ENCODE data around the gene SEBOX. TPM values are rescaled to one million over a fixed set of nuclear protein-coding genes. Genes with fewer than 3 reads are reported as not detected.

The SEBOX gene
- total RNA-seq, 2 experiments from 2014 or later = not detected

DNA sequence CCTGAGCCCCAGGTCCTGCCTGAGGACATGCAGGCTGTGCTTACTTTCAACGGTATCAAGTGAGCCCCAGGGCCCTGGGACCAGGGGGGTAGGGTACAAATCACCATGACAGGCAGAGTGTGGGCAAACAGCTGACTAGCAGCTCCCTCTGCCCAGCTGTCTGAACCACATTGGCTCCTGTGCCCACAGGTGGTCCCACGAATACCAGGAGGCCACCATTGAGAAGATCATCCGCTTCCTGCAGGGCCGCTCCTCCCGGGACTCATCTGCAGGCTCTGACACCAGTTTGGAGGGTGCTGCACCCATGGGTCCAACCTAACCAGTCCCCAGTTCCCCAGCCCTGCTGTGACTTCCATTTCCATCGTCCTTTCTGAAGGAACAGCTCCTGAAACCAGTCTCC is 31.0 kb upstream of the SEBOX start:
- CTCF ChIA-PET = no interaction called here
- POLR2A ChIA-PET = no interaction called here

DNA sequence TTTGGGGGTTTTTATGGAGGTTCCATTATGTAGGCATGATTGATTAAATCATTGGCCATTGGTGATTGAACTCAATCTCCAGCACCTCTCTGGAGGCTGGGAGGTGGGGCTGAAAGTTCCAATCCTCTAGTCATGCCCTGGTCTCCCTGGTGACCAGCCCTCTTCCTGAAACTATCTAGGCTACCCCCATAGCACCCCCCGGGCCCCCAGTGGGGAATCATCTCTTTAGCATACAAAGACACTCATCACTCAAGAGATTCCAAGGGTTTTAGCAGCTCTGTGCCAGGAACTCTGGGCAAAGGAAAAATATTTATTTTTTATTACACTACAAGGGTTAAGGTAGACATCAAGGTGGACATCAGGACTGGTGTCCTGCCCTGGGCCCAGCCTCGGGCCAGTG is 30.4 kb upstream of the SEBOX start:
- ChIA-PET CTCF (no interaction called here), POLR2A (interaction anchor here (0.7 kb wide), 1 partner anchor 9 kb away, joined by 3 read pairs; no protein-coding TSS in a partner anchor)

DNA sequence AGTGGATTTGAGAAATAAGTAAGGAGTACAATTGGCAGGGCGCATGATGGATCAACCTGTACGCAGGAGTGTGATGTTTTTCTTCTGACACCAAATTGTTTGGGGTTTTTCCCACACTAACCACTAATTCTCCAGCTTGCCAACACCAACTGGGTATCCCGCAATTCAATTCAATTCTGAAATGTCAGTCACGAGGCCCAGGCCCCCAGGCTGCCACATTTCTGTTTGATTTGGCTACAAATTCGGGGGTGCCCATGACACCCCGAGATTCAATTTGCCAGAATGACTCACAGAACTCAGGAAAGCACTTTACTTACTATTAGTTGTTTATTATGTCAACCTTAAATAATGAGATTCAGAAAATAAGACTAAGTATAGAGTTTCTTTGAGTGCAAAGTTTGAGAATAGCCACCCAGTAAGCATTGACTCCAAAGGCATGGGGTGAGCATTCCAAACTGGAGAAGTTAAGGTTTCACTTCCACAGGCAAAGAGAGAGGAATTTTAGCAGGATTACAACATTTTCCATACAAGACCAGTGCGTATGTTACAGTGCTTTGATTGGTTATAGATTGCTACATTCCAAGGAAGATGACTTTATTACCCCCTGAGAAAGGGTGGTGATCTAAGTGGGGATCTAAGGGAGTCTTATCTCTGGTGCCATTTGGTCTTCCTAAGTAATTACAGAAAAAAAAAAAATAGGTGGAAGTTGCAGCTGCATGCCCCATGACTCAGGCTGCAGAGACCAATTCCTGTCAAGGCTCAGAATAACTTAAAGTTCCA is 29.5 kb upstream of the SEBOX start:
- ChIA-PET CTCF (no interaction called here), POLR2A (interaction anchor here (0.6 to 0.7 kb wide), 2 partner anchors 8 to 77 kb away, joined by 3 to 6 read pairs; no protein-coding TSS in a partner anchor)

DNA sequence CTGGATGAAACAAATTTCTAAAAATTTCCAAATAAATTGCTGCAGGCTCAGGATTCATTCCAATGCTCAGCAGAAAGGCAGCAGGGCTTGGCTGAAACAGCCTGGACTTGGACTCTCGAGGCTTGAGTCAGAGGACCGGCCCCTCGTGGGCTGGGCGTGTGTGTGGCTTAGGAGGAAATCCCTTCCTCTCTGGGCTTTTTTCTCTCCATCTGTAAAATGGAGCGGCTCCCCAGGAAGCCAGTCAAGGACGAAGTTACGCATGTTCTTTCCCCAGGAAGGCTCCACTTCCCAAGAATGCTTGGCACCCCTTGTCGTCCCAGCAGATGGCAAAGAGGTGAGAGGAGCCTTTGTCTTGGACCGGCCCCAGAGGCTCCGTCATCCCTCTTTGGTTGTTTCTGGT is 27.5 kb upstream of the SEBOX start:
- CTCF ChIA-PET = no interaction called here
- POLR2A ChIA-PET = interaction anchor here (0.7 kb wide), 1 partner anchor 57 kb away, joined by 8 read pairs; no protein-coding TSS in a partner anchor

DNA sequence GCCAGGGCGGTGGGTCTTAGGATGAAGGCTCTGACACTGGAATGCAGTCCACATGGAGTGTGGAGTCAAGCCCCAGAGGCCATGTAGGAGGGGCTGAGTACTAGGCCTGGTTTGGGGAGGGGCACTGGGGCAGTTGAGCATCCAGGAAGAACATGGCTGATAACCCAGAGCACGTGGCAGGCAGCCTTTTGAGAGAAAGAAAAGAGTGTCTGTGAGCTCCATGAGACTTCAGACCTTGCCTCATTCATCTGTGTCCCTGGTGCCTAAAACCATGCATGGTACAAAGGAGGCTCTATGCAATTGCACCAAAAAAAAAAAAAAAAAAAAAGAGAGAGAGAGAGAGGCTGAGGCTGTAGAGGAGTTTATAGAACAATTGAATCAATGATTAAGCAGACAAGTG is 26.4 kb upstream of the SEBOX start:
- ChIA-PET POLR2A (interaction anchor here (0.6 kb wide), 1 partner anchor 8 kb away, joined by 3 read pairs; no protein-coding TSS in a partner anchor), CTCF (no interaction called here)

DNA sequence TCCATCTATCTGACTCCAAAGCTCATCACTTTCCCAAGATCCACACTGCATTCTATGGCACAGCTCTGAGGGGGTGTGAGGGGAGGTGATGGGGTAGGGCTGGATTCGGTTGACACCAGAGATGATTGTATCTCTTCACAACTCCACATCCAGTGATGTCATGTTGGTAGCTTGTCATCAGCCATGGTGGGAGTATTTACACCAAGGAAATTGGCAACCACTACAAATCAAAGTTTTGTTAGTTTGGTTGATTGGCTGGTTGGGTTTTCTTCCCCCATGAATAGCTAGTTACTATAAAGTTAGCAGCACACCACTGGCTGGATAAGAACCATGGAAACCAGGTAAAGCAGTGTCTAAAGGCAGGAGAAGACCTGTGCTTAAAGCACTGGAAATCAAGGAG is 26.0 kb upstream of the SEBOX start:
- ChIA-PET CTCF (no interaction called here), POLR2A (interaction anchor here (0.6 kb wide), 1 partner anchor 9 kb away, joined by 3 read pairs; no protein-coding TSS in a partner anchor)

DNA sequence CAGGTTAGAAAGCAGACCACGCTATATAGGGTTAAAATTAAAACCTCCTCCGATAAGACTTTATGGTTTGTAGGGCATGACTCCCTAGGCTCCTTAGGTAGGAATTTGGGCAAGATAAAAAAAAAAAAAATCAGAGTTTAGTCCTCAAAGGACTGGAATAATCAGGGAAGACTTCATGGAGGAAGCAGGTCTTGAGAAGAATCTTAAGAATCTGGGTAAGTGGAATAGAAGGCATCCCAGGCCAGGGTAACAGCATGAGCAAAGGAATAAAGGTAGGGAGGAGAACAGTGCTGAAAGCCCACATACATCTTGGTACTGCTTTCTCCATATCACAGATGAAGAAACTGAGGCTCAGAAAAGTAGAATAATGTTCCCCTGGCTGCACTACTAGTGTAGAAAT is 25.6 kb upstream of the SEBOX start:
- POLR2A ChIA-PET = no interaction called here

DNA sequence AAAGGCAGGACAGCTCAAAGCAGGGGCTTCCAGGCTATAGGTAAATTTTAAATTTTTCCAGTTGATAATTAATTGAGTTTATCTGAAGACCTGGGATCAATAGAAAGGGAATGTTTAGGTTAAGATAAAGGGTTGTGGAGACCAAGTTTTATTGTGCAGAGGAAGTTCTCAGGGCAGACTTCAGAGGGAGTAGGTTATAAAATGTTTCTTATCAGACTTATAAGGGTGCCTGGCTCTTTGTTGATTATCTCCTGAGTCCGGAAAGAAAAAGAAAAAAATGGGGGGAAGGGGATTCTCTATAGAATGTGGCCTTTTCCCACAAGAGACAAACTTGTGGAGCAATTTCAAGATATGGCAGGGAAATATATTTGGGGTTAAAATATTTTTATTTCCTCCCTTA is 25.1 kb upstream of the SEBOX start:
- POLR2A ChIA-PET = no interaction called here
- CTCF ChIA-PET = interaction anchor here (0.7 kb wide), 1 partner anchor 15 kb away, joined by 3 read pairs; no protein-coding TSS in a partner anchor

More for the DNA sequence above, 25.6 kb upstream of the SEBOX start:
- CTCF ChIA-PET = no interaction called here

DNA sequence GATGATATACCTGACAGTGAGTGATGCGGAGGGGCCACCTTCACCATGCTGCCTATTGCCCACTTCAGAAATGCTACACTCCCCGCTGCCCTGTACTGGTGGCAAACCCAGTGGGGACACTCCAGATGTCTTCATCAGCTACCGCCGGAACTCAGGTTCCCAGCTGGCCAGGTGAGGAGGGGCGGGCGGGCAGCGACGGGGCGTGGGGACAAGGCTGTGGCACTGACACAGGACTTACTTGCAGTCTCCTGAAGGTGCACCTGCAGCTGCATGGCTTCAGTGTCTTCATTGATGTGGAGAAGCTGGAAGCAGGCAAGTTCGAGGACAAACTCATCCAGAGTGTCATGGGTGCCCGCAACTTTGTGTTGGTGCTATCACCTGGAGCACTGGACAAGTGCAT is 23.1 kb upstream of the SEBOX start:
- CTCF ChIA-PET = interaction anchor here (0.9 kb wide), 1 partner anchor 59 kb away, joined by 3 read pairs; no protein-coding TSS in a partner anchor

DNA sequence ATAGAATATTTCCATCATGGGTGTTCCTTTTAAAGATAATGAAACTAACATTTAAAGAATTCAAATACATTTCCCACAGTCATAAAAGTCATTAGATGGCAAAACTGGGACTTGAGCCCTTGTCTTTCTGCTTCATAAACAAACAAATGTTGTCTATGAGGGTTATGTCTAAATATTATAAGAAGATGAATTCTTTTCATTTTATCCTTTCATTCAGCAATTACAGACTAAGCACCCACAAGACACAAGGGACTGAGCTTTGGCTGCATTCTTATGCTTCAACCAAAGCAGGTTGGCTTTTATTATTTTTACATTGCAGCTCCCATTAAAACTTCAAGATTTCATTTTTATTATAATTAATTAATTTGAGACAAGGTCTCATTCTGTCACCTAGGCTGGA is 21.4 kb upstream of the SEBOX start:
- POLR2A ChIA-PET = interaction anchor here (0.5 to 0.8 kb wide), 2 partner anchors 9 to 29 kb away, joined by 3 read pairs; partner anchors contain the start of gene POLDIP2
- CTCF ChIA-PET = no interaction called here

More for the DNA sequence above, 23.1 kb upstream of the SEBOX start:
- POLR2A ChIA-PET = interaction anchor here (0.6 kb wide), 1 partner anchor 13 kb away, joined by 3 read pairs; no protein-coding TSS in a partner anchor

DNA sequence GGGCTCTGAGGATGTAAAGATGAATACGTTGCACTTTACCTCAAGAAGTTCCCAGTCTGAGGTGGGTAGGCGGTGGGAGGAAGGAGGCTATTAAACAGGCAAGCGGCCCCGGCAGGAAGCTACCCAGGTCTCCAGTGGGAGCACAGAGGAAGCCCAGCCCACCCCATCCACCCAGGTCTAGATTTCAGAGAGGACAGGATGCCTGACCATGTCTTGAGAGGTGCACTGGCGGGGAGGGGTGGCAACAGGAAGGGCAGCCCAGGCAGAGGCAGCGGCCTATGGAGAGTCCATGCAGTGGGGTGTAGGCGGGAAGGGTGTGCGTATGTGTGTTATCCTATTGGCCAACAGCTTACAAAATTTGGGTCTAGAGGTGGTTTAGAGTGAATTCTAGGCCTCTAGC is 20.4 kb upstream of the SEBOX start:
- ChIA-PET POLR2A (interaction anchor here (1.5 to 1.9 kb wide), 4 partner anchors 28 to 190 kb away, joined by 3 to 11 read pairs (median 4); partner anchors contain the start of genes IFT20, POLDIP2 and TNFAIP1), CTCF (interaction anchor here (0.9 to 1.2 kb wide), 2 partner anchors 50 to 110 kb away, joined by 3 read pairs; partner anchors contain the start of gene TNFAIP1)

DNA sequence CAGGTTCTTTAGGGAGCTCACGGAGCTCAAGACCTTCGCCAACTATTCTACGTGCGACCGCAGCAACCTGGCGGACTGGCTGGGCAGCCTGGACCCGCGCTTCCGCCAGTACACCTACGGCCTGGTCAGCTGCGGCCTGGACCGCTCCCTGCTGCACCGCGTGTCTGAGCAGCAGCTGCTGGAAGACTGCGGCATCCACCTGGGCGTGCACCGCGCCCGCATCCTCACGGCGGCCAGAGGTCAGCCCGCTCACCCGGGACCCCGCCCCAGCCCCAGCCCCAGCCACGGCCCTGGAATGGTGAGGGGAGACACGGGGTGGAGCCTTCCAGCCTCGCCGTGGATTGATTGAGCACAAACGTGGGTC is 20.0 kb upstream of the SEBOX start:
- POLR2A ChIA-PET = interaction anchor here (0.5 to 1.9 kb wide), 7 partner anchors 9 to 190 kb away, joined by 3 to 15 read pairs (median 5); partner anchors contain the start of genes IFT20, POLDIP2, SARM1 and TNFAIP1
- CTCF ChIA-PET = interaction anchor here (0.9 to 1.2 kb wide), 2 partner anchors 49 to 110 kb away, joined by 3 read pairs; partner anchors contain the start of gene TNFAIP1

DNA sequence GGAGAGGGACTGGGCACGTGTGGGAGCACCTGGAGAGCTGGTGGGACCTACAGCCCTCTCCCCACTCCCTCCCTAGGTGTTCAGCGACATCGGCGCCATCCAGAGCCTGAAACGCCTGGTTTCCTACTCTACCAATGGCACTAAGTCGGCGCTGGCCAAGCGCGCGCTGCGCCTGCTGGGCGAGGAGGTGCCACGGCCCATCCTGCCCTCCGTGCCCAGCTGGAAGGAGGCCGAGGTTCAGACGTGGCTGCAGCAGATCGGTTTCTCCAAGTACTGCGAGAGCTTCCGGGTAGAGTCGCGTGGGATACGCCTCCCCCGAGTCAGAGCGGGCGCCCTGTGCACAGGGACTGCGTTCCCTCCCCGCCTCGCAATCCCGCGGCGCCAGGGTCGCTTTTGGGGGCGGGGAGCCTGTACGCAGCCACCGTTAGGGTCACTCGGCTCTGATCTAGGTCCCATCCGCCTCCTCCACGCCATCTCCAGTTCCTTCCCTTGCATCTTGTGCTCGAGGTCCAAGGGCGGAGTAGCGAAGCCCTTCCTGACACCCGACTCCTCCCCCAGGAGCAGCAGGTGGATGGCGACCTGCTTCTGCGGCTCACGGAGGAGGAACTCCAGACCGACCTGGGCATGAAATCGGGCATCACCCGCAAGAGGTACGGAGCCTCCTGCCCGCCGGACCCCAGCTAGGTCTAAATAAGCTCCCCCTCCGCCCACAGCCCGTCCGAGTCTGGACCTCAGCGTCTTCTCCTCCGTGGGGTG is 19.5 kb upstream of the SEBOX start:
- POLR2A ChIA-PET = interaction anchor here (0.5 to 1.9 kb wide), 8 partner anchors 8 to 191 kb away, joined by 3 to 15 read pairs (median 4); partner anchors contain the start of genes IFT20, POLDIP2, SARM1 and TNFAIP1
- CTCF ChIA-PET = interaction anchor here (0.9 to 1.2 kb wide), 5 partner anchors 21 to 111 kb away, joined by 3 to 4 read pairs (median 3); partner anchors contain the start of gene TNFAIP1

DNA sequence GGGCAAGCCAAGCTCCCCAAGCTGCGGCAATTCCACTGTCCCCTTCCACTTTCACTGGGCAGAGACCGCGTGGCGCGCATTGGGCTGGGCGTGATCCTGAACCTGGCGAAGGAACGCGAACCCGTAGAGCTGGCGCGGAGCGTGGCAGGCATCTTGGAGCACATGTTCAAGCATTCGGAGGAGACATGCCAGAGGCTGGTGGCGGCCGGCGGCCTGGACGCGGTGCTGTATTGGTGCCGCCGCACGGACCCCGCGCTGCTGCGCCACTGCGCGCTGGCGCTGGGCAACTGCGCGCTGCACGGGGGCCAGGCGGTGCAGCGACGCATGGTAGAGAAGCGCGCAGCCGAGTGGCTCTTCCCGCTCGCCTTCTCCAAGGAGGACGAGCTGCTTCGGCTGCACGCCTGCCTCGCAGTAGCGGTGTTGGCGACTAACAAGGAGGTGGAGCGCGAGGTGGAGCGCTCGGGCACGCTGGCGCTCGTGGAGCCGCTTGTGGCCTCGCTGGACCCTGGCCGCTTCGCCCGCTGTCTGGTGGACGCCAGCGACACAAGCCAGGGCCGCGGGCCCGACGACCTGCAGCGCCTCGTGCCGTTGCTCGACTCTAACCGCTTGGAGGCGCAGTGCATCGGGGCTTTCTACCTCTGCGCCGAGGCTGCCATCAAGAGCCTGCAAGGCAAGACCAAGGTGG is 16.3 kb upstream of the SEBOX start:
- ChIA-PET CTCF (interaction anchor here (1.6 kb wide), 1 partner anchor 29 kb away, joined by 3 read pairs; no protein-coding TSS in a partner anchor), POLR2A (no interaction called here)

DNA sequence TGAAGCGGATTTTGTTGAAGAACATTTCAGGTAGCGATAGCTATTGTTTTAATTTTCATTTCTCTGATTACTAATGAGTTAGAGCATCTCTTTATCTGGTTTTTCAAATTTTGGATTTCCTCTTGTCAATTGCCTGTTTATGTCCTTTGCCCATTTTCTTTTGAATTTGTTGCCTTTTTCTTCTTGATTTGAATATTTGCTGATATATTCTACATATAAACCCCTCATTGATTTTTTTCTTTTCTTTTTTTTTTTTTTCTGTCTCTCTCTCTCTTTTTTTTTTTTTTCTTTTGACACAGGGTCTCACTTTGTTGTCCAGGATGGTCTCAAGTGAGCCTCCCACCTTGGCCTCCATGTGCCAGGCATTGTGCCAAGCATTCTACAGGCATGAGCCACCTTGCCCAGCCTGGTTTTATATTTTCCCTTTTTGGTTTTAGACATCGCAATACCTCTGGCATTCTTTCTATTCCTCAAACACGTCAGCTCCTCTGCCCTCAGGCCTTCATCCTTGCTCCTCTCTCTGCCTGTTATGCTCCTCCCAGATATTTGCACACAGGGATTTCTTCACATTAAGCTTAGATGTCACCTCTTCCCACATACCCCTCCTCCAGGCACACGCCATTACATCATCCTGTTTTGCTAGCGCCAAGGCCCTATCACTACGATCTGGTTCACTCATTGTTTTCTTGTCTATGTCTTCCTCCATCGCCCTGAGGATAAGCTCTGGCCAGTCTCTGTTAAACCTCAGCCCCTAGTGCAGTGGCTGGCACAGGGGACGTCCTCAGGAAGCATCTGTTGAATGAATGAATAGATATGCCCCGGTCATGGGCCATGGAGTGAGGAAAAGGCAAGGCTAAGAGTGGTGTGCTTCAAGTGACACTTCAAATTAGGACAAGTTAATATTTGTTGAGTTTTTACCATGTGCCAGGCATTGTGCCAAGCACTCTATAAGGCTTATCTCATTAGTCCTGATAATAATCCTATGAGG is 15.1 kb upstream of the SEBOX start:
- POLR2A ChIA-PET = no interaction called here

DNA sequence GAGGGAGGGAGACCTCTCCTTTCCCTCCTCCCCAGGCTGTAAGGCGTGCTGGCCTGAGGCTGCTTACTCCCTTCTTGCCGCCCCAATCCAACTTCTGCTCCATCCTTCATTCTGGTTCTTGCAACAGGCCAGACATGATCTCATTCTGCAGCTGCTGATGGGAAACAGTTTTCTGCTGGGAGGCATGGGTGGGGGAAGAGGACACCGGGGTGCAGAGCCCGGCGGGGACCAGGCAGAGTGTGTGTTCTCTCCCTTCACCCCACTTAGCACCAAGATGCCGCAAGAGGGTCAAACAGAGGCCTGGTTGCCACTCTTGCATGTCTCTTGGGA is 7.9 kb upstream of the SEBOX start:
- POLR2A ChIA-PET = no interaction called here

More for the DNA sequence above, 15.1 kb upstream of the SEBOX start:
- CTCF ChIA-PET = interaction anchor here (0.7 to 1.0 kb wide), 3 partner anchors 11 to 191 kb away, joined by 3 to 5 read pairs (median 5); no protein-coding TSS in a partner anchor

DNA sequence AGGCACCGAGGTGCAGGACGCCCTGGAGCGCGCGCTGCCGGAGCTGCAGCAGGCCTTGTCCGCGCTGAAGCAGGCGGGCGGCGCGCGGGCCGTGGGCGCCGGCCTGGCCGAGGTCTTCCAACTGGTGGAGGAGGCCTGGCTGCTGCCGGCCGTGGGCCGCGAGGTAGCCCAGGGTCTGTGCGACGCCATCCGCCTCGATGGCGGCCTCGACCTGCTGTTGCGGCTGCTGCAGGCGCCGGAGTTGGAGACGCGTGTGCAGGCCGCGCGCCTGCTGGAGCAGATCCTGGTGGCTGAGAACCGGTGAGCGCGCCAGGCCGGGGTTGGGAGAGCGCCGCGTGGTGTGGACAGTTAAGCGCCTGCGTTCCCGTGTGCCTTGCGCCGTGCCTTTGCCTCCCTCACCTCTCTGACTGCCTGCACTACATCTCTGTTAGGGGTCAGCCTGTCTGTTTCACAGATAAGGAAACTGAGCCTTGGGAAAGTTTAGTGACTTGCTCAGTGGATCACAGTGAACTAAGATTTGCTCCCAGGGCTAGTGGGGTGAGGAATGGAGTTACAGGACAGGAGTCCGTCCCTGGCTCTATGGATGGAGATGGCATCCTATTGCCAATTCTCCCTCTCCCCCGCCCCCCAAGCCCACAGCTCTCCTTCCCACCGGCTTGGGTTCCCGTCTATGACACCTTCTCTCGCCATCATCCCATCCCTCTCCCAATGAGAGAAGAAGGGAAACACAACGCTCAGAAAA is 7.4 kb upstream of the SEBOX start:
- ChIA-PET CTCF (interaction anchor here (1.0 kb wide), 1 partner anchor 34 kb away, joined by 3 read pairs; no protein-coding TSS in a partner anchor), POLR2A (interaction anchor here (1.1 to 1.7 kb wide), 2 partner anchors 12 to 15 kb away, joined by 3 to 15 read pairs; partner anchors contain the start of gene POLDIP2)

More for the DNA sequence above, 7.9 kb upstream of the SEBOX start:
- CTCF ChIA-PET = interaction anchor here (1.0 kb wide), 1 partner anchor 34 kb away, joined by 3 read pairs; no protein-coding TSS in a partner anchor

Measured in activated CD8-positive, alpha-beta memory T cell treated with anti-CD3 and anti-CD28 coated beads for 36 hours (primary cell).